HuH-7 (cell line): ENCODE measurements around the gene SIX3.

Source experiments
- DNase-seq: peaks from one replicate; pipeline ENCODE4 v3.0.0; 2011; ENCODE audit warnings: low spot score

Gene SIX3

DNA sequence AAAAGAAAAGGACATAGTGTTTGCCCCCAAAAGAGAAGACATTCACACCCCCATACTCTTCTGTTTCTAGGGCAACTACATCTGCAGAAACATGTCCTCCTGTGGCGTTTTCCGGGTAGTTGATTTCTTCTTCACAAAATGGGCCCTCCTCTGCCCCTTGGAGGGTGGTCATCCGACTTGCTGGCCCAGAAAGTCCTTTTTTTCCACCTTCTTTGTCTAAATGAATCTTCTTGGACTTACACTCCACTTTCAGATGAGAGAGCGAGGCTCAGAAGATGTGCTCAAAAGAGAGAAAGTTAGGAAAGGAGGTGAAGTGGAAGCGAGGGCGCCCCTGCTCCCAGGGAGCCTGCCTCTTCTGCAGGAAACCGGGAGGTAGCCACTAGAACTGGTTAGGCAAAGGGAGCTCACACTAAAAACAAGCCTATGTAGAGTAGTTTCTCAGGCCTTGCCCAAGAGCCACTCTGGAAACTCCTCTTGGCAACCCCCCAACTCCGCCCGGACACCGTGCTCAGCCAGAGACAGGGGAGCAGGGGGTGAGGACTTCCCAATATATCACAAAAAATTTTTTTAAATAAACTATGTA is 10.2 kb upstream of the SIX3 start:
- DNase-seq, result no peak

DNA sequence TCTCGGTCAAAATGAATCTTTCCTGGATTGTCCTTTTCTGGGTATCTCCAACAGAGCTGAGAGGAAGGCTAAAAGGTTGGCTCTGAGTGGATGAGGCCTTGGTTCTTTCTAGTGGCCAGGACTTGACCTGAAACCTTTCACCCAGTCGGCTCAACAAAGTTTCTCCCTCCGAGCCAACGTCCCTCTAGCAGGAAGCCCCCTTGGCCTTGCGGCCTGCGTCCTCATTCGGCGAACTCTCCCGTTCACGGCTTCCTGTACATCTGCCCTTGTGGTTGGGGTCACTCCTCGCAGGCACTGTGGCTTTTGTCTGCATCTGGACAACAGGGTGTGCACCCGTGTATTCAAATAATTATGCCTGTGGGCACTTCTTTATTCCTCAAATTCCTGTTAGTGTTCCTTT is 9.4 kb upstream of the SIX3 start:
- DNase-seq, result no peak

DNA sequence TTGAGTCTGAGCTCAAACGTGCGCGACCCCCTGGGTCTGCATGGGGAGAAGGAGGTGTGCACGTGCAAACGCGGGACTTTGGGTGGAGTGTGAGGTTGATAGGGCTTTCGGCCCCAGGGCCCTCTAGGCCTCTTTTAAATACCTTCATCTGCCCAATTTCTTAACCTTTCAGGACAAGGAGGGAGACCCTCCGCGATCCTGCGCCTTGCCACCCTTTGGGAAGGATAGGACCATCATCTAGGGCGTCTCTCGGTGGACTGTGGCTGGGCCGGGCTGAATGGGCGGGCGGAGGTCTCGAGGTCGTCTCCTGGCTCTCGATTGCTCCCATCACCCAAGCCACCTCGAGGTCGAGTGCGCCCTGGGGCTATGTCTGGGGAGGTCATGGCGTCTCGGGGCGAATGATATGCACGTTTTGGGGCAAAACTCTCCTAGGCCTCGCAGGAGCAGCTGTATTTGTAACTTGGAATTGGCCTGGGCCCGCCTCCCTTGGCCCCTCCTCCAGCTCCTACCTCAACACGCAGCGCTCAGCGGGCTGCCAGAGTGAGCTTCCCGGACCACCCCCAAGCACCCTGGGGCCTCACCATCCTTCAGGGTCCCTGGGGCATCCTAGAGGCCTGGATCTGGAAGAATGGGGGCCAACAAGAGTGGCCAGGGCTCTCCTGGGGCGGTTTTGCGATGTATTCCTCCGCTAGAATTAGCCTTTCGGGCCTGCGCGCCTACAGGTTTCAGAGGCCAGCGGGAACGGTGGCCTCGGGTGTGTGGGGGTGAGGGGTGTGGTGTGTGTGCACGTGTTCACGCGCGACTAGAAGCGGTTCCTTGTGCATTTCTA is 8.7 kb upstream of the SIX3 start:
- DNase-seq, result no peak

DNA sequence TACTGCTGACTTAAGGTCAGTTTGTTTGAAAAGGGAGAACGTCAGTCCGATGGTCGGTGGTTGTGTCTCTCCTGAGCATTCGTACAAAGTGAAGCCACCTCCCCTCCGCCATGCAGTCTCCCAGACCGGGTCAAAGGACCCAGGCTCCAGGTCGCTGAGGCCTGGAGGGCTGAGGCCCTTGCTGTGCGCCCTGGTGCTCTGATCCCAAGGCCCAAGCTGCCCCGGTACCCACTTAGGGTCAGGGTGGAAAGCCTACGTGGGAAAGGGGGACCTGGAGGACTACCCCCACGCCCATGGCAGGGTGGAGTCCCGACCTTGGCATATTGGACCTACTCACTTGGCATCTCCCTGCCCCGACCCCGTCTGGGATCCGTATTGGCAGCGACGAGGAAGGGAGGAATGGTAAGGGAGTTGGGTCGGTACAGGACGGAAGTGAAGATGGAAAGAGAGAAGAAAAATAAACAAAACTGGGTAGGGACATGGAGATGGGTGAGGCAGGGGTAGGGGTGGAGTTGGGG is 8.0 kb upstream of the SIX3 start:
- no peak for DNase-seq

DNA sequence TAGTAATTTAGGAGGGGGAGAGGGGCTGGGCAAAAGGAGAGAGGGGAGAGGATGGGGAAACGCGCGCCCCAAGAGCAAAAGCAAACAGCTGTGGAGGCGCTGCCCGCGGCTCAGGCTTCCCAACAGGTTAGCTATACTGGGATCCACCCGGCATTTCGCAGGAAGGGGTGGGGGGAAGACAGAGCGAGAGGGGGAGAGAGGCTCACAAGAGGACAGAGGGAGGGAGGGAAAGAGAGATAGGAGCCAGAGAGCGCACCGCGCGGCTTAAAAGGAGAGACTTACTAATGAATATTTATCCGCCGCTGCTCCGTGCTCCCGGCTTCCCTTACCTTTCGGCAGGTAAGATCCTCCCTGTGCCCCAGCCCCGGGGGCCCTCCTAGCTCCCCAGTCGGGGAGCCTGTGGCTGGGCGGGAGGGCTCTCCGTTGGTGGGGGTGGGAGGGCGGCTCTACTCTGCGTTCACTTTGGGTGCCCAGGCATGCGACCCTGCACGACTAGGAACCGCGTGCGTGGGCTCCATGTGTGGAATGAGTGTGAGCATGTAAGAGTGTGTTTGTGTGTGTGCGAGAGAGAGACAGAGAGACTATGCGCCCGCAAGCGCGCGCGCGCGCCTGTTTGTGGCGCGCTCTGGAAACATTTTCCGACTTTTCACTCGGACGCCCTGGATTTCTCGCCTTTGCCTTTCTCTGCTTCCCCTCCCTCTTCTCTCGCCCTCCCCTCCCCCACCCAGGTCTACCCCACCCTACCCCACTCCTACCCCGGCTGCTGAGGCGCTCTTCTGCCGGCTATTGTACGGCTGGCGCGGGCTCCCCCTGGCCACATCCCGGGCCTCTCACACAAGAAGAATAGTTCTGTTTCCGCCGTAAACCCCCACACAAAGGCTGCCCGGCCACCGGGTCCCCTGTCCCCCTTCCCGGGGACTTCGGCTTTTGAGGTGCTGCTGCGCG is 7.2 kb upstream of the SIX3 start:
- no peak for DNase-seq

DNA sequence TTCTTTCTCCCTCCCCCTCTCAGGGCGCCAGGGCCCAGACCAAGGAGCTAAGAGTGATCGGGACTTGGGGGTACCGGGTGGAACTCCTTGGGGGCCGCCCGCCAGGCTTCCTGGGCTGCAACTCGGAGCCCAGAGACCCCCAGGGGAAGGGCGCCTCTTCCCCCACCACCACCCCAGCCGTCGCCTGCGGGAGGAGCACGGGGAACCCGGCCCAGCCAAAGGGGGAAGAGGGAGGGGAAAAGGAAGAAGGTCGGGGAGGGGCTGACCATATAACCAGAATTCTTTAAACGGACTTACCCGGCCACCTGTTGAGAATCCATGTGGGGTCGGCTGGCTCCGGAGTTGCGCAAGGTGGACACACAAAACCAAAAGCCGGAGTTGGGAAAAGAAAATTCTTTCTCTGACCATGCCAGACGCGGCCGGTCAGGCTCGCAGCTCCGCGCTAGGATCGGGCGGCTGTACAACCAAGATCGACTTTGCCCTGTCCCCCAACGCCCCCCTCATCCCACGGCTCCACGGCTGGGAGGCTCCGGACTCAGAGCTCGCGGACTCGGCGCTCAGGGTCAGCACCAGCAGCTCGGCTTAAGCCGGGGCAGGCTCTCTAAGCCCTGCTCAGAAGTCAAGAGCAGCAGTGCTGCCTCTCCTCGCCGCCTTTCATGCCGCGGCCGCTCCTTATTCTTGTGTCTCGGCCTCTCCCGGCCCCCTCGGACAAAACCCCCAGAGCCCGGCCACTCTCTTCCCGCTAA is 6.3 kb upstream of the SIX3 start:
- DNase-seq, result no peak

DNA sequence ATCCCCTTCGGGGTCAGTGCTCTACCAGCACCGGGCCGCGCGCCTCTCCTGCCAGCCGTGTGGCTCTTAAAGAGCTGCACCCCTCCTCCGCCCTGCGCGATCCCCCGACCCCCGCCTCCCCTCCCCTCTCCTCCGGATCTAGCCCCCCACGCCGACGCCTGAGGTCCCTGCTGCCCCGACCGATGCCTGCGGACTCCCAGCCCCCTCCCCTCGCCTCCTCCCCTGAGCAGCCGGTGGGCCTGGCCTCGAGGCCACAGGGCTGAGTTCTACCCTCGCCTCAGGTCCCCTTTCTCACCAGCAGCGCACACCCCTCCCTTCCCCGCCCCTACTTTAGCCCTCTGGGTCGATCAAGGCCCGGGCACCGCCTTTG is 5.8 kb upstream of the SIX3 start:
- DNase-seq, result no peak

DNA sequence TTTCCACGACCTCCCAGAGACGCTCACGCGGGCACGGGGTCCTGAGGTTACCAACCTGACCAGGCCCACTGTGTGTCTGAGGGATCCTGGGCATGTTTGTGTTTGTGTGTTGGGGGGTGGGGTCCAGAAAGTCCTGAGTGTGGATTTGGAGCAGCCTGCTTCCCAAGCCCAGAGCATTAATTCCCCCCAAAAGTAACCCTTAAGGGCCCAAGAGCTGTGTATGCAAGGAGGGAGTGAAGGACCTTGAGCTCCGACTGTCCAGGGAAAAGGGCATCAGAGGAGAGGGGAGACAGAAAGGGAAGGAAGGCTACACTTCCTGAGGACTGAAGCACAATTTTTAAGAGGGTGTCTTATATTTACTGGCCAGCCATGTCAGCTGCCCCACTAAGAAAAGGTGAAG is 5.2 kb upstream of the SIX3 start:
- no peak for DNase-seq

DNA sequence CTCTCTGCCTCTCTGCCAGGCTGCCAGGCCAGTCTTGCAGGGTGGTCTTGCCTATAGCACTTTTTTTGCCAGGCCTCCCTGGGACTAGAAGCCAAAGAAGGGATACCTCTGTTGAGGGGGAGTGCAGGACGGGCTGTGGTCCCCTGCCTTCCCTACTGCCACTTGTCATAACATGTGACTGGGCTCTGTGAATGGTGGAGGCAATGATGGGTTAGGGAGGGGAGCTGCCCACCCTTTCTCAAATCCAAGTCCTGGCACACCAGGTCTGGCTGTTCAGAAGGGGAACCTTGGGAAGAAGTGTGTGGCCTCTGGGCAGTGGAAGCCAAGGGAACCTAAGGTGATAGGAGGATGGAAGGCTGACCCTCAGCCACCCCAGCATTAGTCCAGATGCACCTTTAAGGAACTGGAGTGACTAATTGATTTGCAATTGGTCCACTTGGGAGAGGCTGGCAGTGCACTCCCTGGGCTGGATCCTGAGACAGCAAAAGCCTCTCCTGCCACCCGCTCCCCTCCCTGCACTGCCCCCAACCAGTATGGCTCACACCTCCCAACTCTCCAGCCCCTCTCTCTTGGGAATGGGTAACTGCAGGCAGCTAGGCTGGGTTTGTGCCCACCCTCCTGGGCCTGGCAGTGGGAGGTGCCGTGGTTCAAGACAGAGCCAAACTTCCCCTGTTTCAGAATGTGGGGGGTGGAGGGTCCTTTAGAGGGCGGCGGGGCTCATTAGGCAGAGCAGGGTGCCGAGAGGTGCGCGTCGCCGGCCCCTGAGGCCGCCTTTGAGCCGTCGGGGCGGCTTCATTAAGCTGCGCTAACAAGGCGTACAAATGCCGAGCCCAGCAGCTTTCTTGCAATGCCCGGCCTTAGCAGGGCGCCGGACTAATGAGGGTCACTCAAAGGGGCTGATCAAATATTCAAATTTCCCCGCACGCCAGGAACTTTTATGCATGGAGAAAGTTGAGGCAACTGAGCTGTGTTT is 4.5 kb upstream of the SIX3 start:
- DNase-seq, result no peak

DNA sequence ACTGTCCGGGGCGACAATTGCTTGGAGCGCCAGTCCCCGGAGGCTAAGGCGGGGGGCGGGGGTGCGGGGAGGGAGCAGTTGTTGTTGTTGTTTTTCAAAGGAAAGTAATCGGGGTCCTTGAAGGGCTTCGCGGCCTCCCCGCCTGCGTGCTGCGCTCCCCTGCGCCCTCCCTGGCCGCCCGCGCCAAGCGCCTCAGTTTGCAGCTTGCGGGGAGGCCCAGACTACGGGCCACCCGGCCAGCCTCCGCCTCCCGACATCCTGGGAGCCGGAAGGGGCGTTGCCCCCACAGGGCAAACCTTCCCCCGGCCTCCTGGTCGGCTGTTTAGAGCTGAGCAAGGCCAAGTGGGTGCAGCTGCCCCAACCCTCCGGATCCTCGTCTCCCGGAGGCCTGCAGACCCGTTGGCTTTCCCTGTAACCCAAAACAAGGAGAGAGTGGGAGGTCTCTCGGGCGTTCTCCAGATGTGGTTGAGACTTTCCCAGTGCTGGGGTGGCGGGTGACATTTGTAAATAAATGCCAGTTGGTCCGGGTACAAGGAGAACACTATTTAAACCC is 3.7 kb upstream of the SIX3 start:
- DNase-seq, result peak; percentile 60

DNA sequence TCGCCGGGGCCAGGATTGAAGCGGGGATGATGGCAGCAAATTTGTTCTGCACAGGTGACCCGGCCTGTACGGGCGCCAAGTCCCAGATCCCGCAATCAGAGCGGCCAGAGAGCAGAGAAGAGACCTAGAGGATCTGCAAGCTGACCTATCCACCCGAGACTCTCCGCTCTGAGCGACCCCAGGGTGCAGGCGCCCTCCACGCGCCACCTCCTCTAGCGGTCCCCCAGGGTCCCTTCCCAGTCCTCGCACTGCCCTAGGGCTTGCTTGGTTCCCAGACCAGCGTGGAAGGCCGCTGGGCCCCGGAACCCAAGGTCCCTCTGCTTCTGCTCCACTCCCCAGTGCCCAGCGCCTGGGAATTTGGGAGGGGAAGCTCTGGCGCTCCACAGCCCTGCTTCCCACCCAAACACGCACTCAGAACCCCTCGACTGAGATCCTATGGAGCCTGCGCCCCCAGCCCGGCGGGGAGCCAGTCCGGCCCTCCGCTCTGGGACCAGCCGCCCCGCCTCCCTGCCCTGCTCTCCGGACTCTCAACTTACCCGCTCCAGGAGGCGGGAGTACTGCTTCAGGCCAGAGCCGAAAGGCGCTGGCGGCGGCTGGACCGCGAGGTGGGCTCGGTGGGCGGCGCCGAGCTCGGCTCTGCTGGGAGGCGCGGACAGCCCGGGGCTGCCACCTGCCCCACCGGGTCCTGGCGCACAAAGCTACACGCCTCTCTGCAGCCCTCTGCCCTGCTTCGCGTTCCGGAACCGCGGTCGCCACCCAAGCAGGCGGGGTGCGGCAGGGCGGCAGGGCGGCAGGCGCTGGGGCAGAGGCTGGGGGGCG is 3.0 kb upstream of the SIX3 start:
- no peak for DNase-seq

DNA sequence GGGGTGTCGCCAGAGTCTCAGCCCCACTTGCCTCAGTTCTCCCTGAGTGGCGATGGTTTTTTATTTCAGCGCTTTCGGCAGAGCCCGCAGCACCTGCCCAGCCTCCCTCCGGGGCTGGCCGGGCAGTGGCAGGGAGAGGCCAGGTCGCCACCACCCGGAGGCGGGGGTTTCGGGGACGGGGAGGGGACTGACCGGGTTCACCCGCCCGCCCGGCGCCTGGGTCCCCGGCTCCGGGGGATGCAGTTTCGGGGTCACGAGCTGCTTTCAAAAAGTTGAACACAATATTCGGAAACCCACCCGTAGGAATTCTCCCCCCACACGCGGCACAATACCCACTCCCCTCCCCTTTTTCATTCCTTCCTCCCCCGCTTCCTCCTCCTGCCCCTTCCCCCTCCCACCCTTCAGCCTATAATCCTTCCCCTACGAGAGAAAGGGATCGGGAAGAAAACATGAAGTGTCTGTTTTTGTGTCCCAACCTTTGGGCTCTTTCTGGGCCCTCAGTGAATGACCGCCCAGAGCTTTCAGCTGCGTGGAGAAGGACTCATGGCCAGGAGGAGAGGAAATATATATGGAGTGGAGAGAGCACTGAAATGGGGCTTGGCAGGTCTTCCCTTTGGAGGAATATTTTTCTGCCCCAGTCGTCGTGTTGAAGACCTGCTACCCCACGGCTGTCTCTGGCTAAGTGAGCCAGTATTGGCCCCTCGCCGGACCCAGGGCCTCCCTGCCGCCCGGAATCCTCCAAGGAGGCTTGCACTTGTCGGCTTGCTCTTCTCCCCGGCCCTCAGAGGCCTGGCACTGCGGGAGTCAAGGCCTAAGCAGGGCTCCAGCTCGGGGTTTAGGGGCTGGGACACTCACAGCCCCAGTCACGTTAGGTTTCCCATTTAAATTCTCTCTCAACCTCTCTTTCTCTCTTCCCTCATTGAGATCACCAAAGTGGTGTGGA is 2.1 kb upstream of the SIX3 start:
- DNase-seq, result no peak

DNA sequence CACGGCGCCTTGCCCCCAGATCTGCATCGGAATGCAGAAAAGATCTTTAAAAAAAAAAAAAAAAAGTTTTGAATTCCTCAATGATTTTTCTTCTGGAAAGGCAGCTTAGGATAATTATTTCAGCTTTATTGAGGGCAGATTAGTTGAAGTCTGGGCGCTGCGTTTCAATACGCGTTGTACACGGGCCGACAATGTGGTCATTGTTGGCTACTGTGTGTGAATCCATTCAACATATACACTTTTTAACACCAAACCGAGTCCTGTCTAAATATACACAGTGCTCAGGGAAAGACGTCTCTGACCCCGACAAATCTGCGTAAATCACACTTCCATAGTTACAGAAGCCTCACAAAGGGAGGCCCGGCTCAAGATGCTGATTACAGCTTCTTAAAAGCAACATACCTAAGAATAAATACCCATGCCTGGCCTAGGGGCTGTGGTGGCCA is 1.4 kb upstream of the SIX3 start:
- no peak for DNase-seq

DNA sequence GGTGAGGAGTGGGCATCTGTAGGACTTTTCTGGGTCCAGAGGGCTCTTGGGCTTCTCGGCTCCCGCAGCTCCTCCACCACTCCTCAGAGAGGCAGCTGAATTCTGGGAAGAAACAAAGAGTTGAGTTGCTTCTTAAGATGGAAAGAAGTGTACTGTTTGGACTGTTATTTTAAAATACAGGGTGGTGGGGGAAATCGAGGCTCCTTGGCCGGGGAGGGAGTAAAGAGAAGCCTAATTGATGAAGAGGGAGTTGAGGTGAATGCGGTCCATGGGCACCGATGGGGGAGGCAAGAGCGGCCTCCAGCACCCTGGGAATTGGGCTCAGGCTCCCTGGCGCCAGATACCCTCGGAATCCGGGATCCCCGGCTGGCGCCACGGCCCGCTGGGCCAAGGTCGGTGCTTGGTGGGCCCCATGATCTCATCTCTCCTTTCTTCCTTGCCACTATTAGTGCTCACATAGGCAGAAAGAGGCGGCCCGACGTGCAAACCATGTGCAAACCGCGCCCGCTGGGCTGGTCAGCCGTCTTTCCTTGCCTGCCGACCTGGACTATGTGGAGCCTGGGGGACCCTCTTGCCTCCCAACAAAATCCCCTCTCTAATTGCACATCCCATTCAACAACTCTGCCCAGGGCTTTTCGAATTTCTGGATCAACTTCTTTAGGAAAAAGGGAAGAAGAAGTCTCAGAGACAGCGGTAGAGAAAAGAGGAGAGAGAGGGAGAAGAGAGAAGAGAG is 604 bp upstream of the SIX3 start:
- DNase-seq, result no peak

DNA sequence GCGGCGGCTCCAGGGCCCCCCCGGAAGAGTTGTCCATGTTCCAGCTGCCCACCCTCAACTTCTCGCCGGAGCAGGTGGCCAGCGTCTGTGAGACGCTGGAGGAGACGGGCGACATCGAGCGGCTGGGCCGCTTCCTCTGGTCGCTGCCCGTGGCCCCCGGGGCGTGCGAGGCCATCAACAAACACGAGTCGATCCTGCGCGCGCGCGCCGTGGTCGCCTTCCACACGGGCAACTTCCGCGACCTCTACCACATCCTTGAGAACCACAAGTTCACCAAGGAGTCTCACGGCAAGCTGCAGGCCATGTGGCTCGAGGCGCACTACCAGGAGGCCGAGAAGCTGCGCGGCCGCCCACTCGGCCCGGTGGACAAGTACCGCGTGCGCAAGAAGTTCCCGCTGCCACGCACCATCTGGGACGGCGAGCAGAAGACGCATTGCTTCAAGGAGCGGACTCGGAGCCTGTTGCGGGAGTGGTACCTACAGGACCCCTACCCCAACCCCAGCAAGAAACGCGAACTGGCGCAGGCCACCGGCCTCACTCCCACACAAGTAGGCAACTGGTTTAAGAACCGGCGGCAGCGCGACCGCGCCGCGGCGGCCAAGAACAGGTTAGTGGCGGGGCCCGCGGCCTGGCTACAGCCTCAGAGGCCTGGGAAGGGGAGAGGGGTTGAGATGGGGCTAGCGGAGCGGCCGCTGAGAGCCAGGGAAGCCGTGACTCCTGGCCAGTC is 965 bp downstream of the SIX3 start:
- DNase-seq, result no peak

DNA sequence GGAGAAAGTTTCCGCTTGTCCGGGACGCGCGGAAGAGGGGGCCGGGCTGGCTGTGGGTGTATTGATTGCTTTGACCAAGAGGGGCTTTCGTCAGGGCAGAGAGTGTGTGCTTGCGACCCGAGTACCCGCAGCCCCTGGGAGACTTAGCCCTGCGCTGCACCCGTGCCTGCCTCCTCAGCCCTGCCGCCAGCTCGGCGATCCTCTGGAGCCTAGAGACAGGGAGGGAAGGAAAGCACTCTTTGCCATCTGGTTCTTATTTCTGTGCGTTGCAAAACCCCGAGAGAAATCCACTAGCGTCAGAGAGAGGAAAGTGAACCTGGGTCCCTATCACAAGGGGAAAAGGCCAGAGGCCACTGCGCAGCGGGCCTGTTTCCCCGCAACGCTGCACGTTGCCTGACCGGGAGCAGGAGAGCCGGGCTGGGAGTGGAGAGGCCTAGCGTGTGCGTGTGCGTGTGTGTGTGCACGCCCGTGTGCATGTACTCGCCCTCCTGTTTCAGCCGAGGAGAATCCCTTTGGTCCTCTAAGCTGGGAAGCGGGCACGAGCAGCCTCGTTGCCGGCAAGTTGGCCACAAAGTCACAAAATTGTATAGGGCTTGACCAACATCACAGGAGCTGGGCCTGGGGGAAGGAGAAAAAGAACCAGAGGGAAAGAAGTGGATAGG is 1.7 kb downstream of the SIX3 start:
- no peak for DNase-seq
